GM10847 (cell line): ENCODE results near the gene YIPF2.

ENCODE experiments used
- POLR2A ChIP-seq: IDR thresholded peaks from 2 replicates; pipeline ENCODE4 v1.6.1; 2011; ENCODE audit not compliant: insufficient read length; ENCODE audit errors: extremely low read depth

YIPF2 gene

DNA sequence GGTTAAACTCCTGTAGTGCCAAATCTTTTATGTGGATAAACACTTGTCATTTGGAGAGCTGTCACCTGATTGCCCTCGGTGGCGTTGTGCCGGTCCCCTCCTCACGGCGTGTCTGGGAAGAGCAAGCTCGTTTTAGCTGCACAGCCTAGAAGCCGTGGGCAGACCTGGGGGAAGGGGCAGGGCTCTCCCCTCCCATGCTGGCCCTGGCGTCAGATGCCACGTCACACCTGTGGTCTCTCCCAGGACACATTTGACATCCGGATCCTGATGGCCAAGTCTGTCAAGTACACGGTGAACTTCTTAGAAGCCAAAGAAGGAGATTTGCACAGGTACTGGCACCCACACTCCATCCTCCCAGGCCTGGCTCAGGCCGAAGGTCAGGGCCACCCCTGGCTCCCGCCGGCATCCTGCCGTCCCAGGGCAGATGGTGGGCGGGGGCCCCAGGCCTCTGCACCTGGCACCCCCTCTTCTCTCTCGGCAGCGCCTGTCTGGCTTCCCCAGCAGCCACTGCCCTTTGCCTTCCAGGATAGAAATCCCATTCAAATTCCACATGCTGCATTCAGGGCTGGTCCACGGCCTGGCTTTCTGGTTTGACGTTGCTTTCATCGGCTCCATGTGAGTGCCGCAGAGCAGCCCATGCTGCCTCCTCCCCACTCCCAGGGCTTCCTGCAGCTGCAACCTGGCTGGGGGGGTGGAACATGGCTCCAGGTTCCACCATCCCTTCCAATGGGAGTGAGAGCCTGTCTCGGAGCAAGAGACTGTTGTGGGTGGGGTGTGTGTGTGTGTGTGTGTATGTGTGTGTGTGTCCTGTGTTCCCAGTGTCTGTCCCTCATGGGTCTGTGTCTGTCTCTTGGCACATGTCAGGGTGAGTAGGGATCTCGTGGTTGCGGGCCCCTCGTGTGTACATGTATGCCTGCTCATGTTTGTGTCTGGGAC is 8.8 kb downstream of the YIPF2 start:
- no peak for TF ChIP-seq POLR2A

DNA sequence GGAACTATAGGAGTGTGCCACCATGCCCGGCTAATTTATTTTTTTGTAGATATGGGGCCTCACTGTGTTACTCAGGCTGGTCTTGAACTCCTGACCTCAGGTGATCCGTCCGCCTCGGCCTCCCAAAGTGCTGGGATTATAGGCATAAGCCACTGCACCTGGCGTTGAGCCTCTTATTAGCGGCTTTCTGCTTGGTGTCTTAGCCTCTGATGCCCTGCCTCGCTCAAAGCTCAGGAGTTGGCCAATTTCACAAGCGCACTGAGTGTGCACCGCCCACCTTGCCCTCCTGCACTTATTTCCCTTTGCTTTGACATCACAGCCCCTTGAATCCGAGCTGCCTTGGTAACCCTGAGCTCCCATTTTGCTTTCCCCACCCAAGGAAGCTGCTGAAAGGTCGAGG is 10.1 kb downstream of the YIPF2 start:
- no peak for TF ChIP-seq POLR2A

DNA sequence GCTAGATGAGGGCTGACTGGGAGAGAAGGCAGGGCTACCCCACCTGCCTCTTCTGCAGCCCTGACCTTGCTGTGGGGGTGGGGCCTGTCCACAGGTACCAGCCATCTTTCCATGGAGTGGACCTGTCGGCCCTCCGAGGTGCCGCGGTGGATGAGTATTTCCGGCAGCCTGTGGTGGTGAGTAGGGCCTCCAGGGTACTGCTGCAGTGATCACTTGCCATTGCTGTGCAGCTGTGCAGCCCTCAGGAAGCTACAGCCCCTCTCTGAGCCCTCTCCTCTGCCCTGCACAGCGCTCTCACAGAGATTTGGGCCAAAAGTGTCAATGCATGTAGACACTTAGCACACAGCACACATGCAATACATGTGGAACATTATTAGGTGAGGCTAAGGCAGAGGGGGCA is 11.8 kb downstream of the YIPF2 start:
- TF ChIP-seq POLR2A: no peak

DNA sequence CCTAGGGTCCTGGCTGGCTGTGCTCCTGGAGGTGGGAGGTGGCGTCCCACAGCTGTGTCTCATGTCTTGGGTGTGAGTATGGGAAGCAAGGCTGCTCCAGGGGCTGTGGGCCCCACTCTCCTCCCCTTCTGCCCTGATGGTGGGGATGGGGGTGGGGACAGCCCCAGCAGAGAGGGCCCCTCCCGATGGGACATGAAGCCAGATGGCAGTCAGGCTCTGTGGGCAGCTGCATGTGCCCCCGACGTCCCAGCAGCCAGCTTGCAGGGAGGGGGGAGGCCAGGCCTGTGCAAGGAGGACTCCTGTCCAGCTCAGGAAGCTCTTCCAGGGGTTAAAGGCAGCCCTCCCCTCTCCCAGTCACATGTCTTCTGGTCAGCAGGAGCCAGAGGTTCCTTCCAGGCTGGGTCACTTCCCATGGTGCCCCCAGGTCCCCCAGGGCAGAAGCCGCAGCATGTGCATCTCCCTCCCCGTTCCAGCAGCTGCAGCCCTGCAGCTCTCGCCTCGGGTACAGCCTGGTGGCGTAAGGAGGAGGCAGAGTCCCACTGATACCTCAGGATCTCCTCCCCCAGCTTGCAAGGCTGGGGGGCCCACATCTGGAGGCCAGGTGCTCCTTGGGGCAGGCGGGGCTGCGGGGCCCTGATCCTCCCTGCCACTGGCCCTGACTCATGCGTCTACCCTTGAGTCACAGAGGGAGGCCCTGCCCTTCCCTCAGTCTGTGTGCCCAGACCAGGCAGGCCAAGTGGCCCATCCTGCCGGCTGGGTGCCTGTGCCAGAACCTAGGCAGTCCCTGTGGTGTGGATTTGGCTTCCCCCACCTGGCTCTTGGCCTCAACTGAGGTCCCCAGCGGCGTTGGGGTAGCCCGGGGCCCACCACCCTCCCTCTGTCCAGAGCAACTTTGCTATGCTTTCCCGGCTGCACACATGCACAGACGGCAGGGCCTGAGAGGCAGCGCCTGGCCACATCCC is 13.0 kb downstream of the YIPF2 start:
- no peak for TF ChIP-seq POLR2A

DNA sequence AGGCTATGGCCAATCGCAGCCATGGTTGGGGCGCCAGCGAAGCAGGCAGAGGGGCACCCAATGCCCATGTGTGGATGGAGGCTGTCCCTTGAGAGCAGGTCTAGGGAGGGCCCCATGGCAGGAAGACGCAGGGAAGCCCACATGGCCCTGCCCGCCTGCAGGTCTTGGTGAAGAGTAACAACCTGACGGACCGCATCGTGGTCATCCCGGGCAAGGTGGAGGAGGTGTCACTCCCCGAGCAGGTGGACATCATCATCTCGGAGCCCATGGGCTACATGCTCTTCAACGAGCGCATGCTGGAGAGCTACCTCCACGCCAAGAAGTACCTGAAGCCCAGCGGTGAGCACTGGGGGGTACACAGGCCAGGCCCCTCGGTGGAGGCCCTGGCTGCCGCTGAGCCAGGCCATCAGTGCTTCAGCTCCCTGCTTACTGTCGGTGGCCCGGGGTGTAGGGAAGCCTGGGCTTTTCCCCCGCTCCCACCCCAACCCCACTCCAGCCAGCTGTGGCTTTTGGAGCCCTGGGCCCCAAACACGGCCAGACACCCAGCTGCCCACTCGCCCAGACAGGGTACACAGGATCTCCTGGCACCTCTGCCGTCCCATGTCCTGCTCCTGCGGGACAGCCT is 14.6 kb downstream of the YIPF2 start:
- no peak for TF ChIP-seq POLR2A

DNA sequence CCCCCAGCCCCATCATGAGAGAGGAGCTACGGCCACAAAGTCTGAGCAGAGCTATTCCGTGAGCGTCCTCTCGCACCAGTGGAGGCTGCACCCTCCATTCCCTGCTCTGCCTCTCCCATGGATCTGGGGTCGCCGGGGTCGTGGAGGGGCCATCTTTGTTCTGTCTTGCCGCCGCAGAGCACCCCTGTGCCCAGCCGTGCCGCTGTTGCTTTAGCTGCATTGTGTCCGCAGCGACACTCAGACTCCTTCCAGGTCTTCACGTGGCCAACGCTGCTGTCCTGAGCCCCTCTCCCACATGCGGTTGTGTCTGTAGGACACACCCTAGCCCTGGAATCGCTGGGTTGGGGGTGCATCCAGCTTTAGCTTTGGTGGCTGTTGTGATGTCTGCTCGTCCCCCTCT is 15.8 kb downstream of the YIPF2 start:
- TF ChIP-seq POLR2A: no peak

DNA sequence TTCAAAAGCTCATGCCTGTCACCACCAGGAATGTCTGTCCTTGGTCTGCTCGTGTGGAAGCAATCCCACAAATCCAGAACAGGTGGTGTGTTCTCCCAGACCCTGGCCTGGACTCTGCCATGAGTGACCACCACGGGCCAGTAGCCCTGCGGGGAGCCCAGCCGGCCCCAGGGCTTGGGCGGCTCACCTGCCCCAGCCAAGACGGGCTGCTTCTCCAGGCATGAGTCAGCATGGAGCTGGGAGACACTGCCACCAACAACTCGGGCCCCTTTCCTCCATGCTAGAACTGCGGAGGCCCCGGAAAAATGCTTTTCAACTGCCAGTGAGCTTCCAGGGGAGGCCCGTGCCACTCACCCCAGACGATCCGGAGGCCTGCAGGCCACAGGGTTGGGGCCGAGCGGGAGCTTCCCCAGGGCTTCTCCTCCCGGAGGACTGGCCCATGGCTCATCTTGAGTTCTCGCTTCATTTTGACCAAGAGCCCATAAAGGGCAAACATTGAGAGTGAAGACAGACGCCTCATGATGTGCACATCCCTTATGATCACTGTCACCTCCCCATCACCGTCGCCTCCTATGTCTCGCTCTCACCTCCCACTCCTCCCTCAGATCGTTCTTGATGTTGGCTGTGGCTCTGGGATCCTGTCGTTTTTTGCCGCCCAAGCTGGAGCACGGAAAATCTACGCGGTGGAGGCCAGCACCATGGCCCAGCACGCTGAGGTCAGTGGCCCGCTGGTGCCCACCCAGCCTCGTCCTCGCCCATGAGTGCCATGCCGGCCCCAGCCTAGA is 16.7 kb downstream of the YIPF2 start:
- no peak for TF ChIP-seq POLR2A

DNA sequence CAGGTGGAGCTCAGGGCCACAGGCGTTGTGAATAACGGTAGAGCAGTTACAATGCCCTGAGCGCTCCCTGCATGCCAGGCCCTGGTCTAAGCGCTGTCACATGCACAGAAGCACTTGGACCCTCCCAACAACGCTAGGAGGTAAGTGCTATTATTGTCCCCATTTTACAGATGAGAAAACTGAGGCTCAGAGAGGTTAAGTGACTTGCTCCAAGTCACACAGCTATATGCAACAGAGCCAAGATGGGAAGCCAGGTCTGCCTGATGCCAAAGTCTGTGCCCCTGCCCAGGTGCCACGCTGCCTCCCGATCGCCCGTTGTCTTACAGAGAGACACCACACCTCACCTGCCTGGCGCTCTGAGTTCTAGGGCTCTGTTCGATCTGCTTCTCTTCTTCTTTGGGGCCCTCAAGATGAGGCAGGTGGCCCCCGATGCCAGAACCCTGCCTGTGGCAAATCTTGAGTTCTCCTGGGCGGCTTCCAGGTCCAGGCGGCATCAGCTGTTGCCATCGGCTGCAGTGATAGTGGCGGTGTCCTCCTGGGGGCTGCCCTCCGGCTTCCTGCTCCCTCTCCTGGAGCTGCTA is 20.0 kb downstream of the YIPF2 start:
- TF ChIP-seq POLR2A: no peak

DNA sequence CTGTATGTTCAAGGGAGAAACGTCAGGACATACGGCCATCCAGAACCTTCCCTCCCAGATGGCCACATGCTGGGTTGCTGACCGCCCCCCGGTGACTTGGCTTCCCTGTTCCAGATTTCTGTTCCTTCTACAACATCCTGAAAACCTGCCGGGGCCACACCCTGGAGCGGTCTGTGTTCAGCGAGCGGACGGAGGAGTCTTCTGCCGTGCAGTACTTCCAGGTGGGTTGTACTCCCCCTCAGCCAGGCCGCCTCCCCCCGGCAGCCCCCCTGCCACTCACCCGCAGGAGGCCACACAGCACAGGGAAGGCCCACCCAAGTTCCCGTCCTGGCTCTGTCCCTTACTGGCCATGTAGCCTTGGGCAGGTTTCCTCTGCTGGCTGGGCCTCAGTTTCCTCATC is 20.5 kb downstream of the YIPF2 start:
- TF ChIP-seq POLR2A: no peak

DNA sequence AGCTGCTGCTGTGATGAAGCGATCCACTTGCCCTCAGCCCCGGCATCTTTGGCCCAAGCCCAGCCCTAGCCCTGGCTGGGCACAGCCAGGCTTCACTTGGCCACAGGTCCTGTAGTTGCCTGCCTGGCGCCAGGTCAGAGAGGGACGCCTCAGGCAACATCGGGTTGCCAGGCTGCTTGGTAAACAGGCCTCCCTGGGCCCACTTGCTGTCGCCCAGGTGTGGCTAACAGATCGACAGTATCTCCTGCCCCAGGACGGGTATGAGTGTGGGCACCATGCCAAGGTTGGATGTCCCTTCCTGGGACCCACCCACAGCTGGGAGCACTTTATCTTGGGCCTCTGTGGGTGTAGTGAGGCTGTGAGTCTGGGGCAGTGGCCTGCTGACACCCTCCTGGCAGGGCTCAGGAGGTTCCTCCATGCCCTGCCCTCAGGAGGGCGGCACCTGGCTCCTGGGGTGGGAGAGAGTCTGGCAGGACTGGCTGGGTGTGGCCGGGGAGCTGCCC is 29.2 kb downstream of the YIPF2 start:
- no peak for TF ChIP-seq POLR2A

DNA sequence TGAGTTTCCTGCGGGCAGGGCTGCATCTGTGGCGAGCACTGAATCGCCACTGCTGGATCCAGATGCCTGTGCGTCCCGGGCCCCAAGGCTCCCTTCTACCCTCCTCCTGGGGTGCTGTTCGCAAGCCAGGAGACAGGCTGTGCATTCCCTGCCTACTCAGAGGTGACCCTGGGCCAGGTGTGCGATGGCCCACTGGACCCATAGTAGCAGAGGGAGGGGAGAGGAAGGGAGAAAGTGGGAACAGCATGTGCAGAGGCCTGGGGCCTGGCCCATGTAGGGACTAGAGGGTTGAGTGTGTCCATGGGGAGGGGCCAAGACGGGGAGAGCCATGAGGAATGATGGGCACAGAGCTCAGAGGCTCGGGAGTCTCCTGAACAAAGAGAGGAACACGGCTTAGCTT is 29.8 kb downstream of the YIPF2 start:
- TF ChIP-seq POLR2A: no peak

DNA sequence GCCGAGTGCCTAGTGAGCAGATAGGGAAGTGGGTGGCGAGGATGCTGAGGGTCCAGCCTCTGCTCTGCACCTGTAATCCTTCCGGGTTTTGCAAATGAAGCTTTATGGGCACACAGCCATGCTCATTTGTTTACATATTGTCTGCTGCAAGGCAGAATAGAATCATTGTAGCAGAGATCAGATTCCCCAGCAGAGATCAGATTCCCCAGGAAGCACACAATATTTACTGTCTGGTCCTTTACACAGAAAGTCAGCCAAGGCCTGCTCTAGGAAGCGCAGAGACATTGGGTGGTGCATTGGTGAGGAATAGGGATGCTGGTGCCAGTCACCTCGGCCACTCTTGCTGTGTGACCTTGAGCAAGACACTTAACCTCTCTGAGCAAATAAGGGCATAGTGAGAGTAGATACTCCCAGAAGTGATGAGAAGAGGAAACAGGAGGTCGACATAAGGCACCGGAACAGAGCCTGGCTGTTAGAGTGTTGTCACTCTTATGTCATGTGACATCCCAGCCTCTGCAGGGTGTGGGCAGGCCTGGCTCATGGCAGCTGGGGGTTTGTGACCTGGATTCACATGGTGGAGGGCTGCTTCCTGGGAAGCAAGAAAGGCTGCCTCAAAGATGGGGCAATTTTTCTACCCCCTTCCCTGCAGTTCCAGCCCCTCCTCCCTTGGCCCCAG is 31.4 kb downstream of the YIPF2 start:
- no peak for TF ChIP-seq POLR2A

DNA sequence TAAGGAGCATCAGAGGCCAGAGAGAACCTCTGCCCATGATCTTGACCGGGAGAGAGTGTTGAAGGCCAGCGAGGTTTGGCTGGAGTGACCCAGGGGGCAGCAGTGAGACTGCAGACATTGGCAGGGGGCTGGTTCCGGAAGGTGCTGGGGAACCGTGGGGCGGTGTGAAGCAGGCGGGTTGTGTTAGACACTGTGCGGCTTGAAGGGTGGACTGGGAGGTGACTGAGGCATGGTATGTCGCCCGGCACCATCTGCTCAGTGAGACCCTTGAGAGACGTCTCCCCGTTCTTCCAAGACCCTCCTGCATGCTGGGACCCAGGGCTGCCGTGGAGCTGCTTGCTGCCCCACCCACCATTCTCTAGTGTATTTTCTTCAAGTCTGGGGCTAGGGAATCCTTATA is 32.5 kb downstream of the YIPF2 start:
- TF ChIP-seq POLR2A: no peak

DNA sequence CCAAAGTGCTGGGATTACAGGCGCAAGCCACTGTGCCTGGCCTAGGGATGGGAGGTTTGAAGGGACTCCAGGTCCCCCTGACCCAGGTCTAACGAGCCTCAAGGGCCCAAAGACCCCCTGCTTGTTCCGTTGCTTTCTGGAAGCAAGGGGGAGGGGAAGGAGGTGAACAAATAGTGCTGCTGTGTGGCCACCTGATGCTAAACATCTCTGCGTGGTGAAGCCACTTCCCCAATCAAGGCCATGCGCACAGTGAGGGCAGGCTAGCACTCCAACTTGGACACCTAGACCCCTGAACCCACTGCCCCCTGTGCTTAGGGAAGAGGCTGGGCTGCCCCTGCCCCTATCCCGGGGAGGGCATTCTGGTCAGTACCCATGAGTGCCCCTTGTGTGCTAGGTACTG is 33.1 kb downstream of the YIPF2 start:
- TF ChIP-seq POLR2A: no peak
